Caco-2 (cell line): ENCODE data around the gene OTUD1. TPM values are rescaled to one million over a fixed set of nuclear protein-coding genes. Genes with fewer than 3 reads are reported as not detected.

Experiments used
- BruUV-seq: library from RNA; stranded (reverse); fragments of 400-500 nt; replicated peaks from 2 replicates; lab custom pipeline; 2021; lab: Mats Ljungman, UMichigan
- CTCF ChIA-PET: fragments of 300-600 bp; sonication (Branson Sonifier 250); formaldehyde crosslinking; loops from one replicate; lab custom pipeline; 2022; ENCODE audit warnings: antibody characterized with exemption; lab: Charles Lee
- POLR2A ChIA-PET: fragments of 300-600 bp; sonication (Branson Sonifier 250); formaldehyde crosslinking; loops from one replicate; lab custom pipeline; 2022; ENCODE audit warnings: antibody characterized with exemption; lab: Charles Lee
- DNase-seq, 2 experiments: peaks; one replicate each; pipeline versions ENCODE4 v3.0.0 to v3.0.0-alpha.2; 2020 to 2022
- H3K27me3 ChIP-seq: replicated peaks from 2 replicates; pipeline ENCODE4 v1.6.0; 2011; ENCODE audit warnings: low read length; ENCODE audit not compliant: control insufficient read depth, insufficient read depth
- H3K36me3 ChIP-seq: 2 replicates; pipeline ENCODE4 v1.5.1; 2011; ENCODE audit warnings: low read length; ENCODE audit not compliant: control insufficient read depth, insufficient read depth
- H3K4me1 ChIP-seq: fragments of 250-450 bp; sonication (Bioruptor Pico); 2 replicates; pipeline ENCODE4 v1.5.1; 2020; ENCODE audit warnings: mild to moderate bottlenecking
- H3K4me3 ChIP-seq: 2 replicates; pipeline ENCODE4 v1.5.1; 2011; ENCODE audit warnings: low read depth, mild to moderate bottlenecking, control low read depth, low read length
- H3K9me3 ChIP-seq: fragments of 250-450 bp; sonication (Bioruptor Pico); 2 replicates; pipeline ENCODE4 v1.5.1; 2020; ENCODE audit warnings: mild to moderate bottlenecking, moderate library complexity
- H3K27ac Mint-ChIP-seq: one replicate; pipeline ENCODE4 v1.8.0; 2022; ENCODE audit warnings: mixed read lengths; ENCODE audit not compliant: unreplicated experiment
- H3K27me3 Mint-ChIP-seq: one replicate; pipeline ENCODE4 v1.8.0; 2022; ENCODE audit warnings: mixed read lengths; ENCODE audit not compliant: insufficient read depth, unreplicated experiment
- H3K36me3 Mint-ChIP-seq: one replicate; pipeline ENCODE4 v1.8.0; 2022; ENCODE audit warnings: mild to moderate bottlenecking, mixed read lengths; ENCODE audit not compliant: insufficient read depth, unreplicated experiment
- H3K4me1 Mint-ChIP-seq: one replicate; pipeline ENCODE4 v1.8.0; 2022; ENCODE audit warnings: low read depth, mixed read lengths; ENCODE audit not compliant: unreplicated experiment
- H3K4me3 Mint-ChIP-seq: one replicate; pipeline ENCODE4 v1.8.0; 2022; ENCODE audit warnings: mild to moderate bottlenecking, moderate library complexity, mixed read lengths; ENCODE audit not compliant: unreplicated experiment
- H3K9me3 Mint-ChIP-seq: one replicate; pipeline ENCODE4 v1.8.0; 2022; ENCODE audit warnings: mixed read lengths; ENCODE audit not compliant: unreplicated experiment
- intact Hi-C: fragments of 100-400 bp; cut with micrococcal nuclease; formaldehyde crosslinking; loops from one replicate; pipeline ENCODE4 v1.10.0; 2022; ENCODE audit not compliant: unreplicated experiment
- total RNA-seq: library from RNA; stranded (reverse); gene quantifications from 2 replicates; pipeline ENCODE4 v1.2.3, GENCODE V29; 2022
- TF ChIP-seq, protein P1 (sequence below), 2 experiments: fragments of 200-600 bp in 1 of 2; IDR thresholded peaks; 1 replicate in 1 of 2; 2 replicates in 1 of 2; pipeline versions ENCODE4 v1.5.1 to v1.8.0; 2011 to 2022; ENCODE audit warnings: antibody characterized with exemption in 1 of 2, control low read depth in 1 of 2, inconsistent platforms in 1 of 2, low read depth in 1 of 2, low read length in 1 of 2, mild to moderate bottlenecking in 1 of 2, moderate library complexity in 1 of 2; ENCODE audit not compliant: insufficient read depth in 1 of 2, severe bottlenecking in 1 of 2, unreplicated experiment in 1 of 2

Gene OTUD1
- total RNA-seq, 1 experiment from 2014 or later, result 10.7 TPM

GRCh38 chr10:23413629-23414089 is 25.2 kb upstream of the OTUD1 start:
- no peaks in the 10 kb centered on the region for H3K4me1 ChIP-seq
- CTCF ChIA-PET, result interaction anchor here (0.6 kb wide), 1 partner anchor 86 kb away, joined by 3 read pairs; no protein-coding TSS in a partner anchor
- BruUV-seq, result no TSS peak
- Mint-ChIP-seq H3K4me1 (no peaks in the 10 kb centered on the region), H3K9me3 (no peaks in the 10 kb centered on the region), H3K4me3 (no peak overlapping the region), H3K27me3 (peaks cover 10% of the 10 kb centered on the region), H3K27ac (no peak overlapping the region), H3K36me3 (no peaks in the 10 kb centered on the region)
- POLR2A ChIA-PET, result no interaction called here
- no peaks in the 10 kb centered on the region for H3K9me3 ChIP-seq
- H3K36me3 ChIP-seq, result no peaks in the 10 kb centered on the region
- no peaks in the 10 kb centered on the region for H3K27me3 ChIP-seq
- TF ChIP-seq, protein P1, sequence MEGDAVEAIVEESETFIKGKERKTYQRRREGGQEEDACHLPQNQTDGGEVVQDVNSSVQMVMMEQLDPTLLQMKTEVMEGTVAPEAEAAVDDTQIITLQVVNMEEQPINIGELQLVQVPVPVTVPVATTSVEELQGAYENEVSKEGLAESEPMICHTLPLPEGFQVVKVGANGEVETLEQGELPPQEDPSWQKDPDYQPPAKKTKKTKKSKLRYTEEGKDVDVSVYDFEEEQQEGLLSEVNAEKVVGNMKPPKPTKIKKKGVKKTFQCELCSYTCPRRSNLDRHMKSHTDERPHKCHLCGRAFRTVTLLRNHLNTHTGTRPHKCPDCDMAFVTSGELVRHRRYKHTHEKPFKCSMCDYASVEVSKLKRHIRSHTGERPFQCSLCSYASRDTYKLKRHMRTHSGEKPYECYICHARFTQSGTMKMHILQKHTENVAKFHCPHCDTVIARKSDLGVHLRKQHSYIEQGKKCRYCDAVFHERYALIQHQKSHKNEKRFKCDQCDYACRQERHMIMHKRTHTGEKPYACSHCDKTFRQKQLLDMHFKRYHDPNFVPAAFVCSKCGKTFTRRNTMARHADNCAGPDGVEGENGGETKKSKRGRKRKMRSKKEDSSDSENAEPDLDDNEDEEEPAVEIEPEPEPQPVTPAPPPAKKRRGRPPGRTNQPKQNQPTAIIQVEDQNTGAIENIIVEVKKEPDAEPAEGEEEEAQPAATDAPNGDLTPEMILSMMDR (IDR thresholded peaks at IDR 0.05; ENCODE audit: insufficient read depth in 1 of 2, low read depth in 1 of 2, low read length in 1 of 2, severe bottlenecking in 1 of 2, unreplicated experiment in 1 of 2), result no peak
- no peak for DNase-seq
- H3K4me3 ChIP-seq, result no peak overlapping the region
- intact Hi-C loops, result no loop called here

GRCh38 chr10:23414658-23415057 is 24.2 kb upstream of the OTUD1 start:
- Histone ChIP-seq H3K9me3 (no peaks in the 10 kb centered on the region), H3K4me3 (no peak overlapping the region), H3K4me1 (no peaks in the 10 kb centered on the region), H3K27me3 (no peaks in the 10 kb centered on the region), H3K36me3 (no peaks in the 10 kb centered on the region)
- Mint-ChIP-seq H3K4me3 (no peak overlapping the region), H3K4me1 (no peaks in the 10 kb centered on the region), H3K36me3 (no peaks in the 10 kb centered on the region), H3K27ac (no peak overlapping the region), H3K9me3 (no peaks in the 10 kb centered on the region), H3K27me3 (peaks cover 10% of the 10 kb centered on the region)
- CTCF ChIA-PET, result interaction anchor here (0.6 kb wide), 1 partner anchor 740 kb away, joined by 8 read pairs; no protein-coding TSS in a partner anchor
- TF ChIP-seq, protein P1 (IDR thresholded peaks at IDR 0.05; ENCODE audit: insufficient read depth in 1 of 2, low read depth in 1 of 2, low read length in 1 of 2, severe bottlenecking in 1 of 2, unreplicated experiment in 1 of 2), result no peak
- no peak for DNase-seq
- POLR2A ChIA-PET, result no interaction called here
- intact Hi-C loops, result no loop called here
- no TSS peak for BruUV-seq

DNA sequence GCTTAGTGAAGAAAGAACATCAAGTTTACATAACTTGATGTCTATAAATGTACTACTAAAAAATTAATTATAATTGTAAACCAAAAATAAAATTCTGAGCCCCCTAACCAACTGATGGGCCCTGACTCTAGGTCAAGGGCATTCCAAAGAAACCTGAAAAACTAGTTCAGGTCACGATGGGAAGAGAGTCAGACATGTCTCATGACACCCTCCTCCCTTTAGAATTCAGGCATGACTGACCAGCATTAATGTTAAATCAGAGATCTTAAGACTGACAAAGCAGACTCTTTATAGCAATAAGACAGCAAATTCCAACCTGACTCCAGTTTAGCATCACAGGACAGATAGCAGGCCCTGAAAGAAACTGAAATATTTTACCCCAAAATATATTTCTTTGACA is 21.6 kb upstream of the OTUD1 start:
- no peak for DNase-seq
- H3K4me1 ChIP-seq, result peaks cover 5% of the 10 kb centered on the region; the same call in 1 of the 2 replicates
- no peaks in the 10 kb centered on the region for H3K36me3 ChIP-seq
- ChIA-PET POLR2A (no interaction called here), CTCF (no interaction called here)
- TF ChIP-seq, protein P1 (IDR thresholded peaks at IDR 0.05; ENCODE audit: insufficient read depth in 1 of 2, low read depth in 1 of 2, low read length in 1 of 2, severe bottlenecking in 1 of 2, unreplicated experiment in 1 of 2), result no peak
- intact Hi-C loops, result no loop called here
- BruUV-seq, result no TSS peak
- no peak overlapping the region for H3K4me3 ChIP-seq
- no peaks in the 10 kb centered on the region for H3K36me3 Mint-ChIP-seq
- H3K9me3 Mint-ChIP-seq, result no peaks in the 10 kb centered on the region
- peaks cover 6% of the 10 kb centered on the region for H3K4me1 Mint-ChIP-seq
- peaks cover 9% of the 10 kb centered on the region for H3K27me3 Mint-ChIP-seq
- H3K4me3 Mint-ChIP-seq, result no peak overlapping the region
- H3K27ac Mint-ChIP-seq, result no peak overlapping the region
- H3K9me3 ChIP-seq, result no peaks in the 10 kb centered on the region
- H3K27me3 ChIP-seq, result no peaks in the 10 kb centered on the region
